Adipose tissue (tissue), 3 donors: ENCODE measurements around the gene CHCHD5. TPM values are rescaled to one million over a fixed set of nuclear protein-coding genes. Genes with fewer than 3 reads are reported as not detected.
"Not testable (repeated sequence)": the region's sequence is repeated elsewhere in the genome, so short reads cannot be mapped to it uniquely, and the experiment has no call there.

Experiments used
- H3K27ac ChIP-seq: one replicate; pipeline ENCODE4 v1.5.1; 2013; ENCODE audit warnings: low read depth, low read length
- WGBS, 3 donors: extraction: QIAGEN DNeasy Blood & Tissue Kit; methylation state at CpG; one replicate each; pipeline ENCODE4 v1.1.7; 2013; 5-methylcytosine and 5-hydroxymethylcytosine counted together
- polyA plus RNA-seq, 3 donors: library from polyadenylated mRNA; stranded (reverse); fragments of 200-250 nt; gene quantifications; one replicate each; pipeline ENCODE4 v1.2.3, GENCODE V29; 2013
- donor health status: healthy with polysubstance abuse.
- donor health status: Bipolar disorder and iron deficiency.
- donor health status: healthy.

Gene CHCHD5, protein sequence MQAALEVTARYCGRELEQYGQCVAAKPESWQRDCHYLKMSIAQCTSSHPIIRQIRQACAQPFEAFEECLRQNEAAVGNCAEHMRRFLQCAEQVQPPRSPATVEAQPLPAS
- polyA plus RNA-seq = 10 to 100 TPM; 37.1 to 50.0 (median 42.3) TPM

DNA sequence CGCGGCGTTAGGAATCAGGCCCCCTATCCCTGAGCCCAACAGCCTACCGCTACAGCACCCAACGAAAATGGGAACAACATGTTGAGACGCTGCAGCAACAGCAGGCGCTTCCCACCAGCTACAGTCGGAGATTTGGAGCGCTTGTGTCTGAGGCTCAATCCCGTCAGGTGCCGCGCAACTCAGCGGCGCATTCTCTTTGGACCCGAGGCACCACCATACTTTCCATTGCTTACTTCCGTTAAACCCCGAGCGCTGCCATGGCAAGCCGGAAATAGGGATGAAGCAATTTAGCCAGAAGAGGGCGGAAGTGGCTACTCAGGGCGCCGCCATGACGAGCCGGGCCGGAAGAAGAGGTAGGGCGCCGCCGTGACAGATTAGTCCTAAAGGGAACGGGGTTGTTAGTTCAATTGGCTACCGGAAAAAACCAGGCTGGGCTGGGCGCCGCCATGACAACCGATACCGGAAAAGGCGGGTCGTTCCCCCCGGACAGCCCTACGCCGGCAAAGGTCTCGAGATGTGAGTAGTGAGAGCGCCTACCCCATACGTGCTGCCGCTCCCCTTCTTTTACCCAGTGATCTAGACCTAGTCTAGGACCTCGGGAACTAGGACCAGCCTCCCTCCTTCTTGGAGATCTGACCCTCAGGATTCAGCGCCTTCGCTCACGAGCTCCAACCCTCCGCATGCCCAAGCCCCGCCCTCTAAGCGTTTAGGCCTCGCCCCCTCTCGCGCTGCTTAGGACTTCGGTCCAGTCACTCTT is at the start of gene CHCHD5:
Gene CHCHD5, plus strand, starts transcription at position 476 of the 757 bp plus-strand sequence. Its CDS starts 39 bp downstream, at position 515.
- WGBS, 3 donors = 1% methylated on average over 54 of the region's 54 CpGs
- peak within 1 kb of the TSS; percentile 88 for H3K27ac ChIP-seq

DNA sequence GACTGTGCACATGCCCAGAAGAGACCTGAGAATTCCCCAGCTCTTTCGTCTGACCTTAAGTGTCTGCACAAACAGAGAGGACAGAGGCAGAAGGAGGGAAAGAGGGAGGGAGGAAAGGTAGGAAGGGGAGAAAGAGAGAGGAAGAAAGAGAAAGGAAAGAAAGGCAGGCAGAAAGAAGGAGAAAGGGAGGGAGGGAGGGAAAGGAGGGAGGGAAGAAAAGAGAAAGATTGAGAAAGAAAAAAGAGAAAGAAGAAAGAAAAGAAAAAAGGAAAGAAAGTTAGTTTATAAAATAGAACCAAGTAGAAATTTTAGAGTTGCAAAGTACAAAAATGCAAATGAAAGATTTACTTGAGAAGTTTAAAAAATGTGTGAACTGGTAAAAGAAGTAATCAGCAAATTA is 49.6 kb upstream of the CHCHD5 start:
- WGBS, 3 donors = 64 to 80% (median 77%) methylated on average over 1 of the region's 1 CpG
- no peak overlapping the region for H3K27ac ChIP-seq

GRCh38 chr2:112536665-112537064 is 47.7 kb upstream of the CHCHD5 start:
- not testable (repeated sequence) for H3K27ac ChIP-seq

DNA sequence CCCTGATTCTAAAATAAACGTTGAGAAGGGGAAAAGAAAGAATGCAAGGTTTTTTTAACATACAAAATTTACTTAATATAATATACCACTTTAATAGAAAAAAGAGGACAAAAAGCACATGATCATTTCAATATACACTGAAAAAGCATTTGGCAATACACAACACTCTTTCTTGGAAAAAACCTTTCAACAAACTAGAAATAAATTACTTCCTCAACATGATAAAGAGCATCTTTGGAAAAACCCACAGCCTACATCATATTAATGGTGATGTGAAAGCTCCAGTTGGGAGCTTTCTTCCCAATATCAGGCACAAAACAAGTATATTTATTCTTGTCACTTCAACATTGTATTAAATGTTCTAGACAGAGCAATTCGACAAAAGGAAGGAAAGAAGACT is 45.1 kb upstream of the CHCHD5 start:
- no peak overlapping the region for H3K27ac ChIP-seq
- 48 to 78% (median 71%) methylated on average over 2 of the region's 2 CpGs for WGBS, 3 donors

GRCh38 chr2:112540906-112541305 is 43.5 kb upstream of the CHCHD5 start:
- no peak overlapping the region for H3K27ac ChIP-seq
- WGBS, 3 donors = 24 to 39% (median 38%) methylated on average over 2 of the region's 2 CpGs

DNA sequence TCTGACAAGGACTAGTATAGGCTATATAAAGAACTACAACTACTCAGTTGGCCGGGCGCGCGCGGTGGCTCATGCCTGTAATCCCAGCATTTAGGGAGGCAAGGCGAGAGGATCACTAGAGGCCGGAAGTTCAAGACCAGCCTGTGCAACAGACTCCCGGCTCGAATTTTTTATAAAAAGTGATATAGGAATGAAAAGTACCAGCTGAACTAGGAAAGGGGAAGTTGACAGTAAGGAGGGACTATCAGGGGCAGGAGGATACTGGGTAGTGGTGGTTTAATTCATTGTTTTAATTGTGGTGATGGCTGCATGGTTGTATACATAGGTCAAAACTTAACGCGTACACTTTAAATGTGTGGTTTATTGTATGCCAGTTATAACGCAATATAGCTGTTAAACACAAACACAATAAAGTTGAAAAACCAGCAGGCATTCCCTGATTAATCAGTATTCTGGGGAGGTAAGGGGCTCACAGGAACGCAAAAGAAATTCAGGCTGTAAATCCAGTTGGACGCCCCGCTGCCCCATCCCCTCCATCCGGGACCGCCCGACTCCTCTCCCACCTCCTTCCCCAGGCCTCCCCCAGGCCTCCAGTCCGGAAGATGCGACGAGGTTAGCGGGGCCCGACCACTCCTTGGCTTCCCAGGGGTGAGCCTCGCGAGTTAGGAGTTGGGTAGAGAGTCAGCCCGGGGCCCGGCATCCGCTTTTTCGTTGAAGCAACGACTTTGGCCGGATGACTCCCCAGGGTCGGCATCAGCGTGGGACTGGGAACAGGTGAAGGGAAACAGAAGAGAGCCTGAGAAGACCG is 42.9 kb upstream of the CHCHD5 start:
- H3K27ac ChIP-seq = peak overlapping the region; percentile 87
- 10 to 17% (median 15%) methylated on average over 34 of the region's 34 CpGs for WGBS, 3 donors

- WGBS, 3 donors = 0% methylated on average over 67 of the region's 67 CpGs
- H3K27ac ChIP-seq = peak within 1 kb of the TSS; percentile 87
Measured at GRCh38 chr2:112542123-112542983, 42.1 kb upstream of the CHCHD5 start, which contains the start of gene POLR1B. Gene POLR1B (plus strand): TSS chr2:112542465. CDS start chr2:112542495, 30 bp downstream.

GRCh38 chr2:112542984-112543661 is 41.3 kb upstream of the CHCHD5 start:
- no peak overlapping the region for H3K27ac ChIP-seq
- 5 to 7% (median 6%) methylated on average over 18 of the region's 18 CpGs for WGBS, 3 donors

GRCh38 chr2:112547333-112547732 is 37.1 kb upstream of the CHCHD5 start:
- no peak overlapping the region for H3K27ac ChIP-seq
- 55 to 63% (median 59%) methylated on average over 4 of the region's 4 CpGs for WGBS, 3 donors

GRCh38 chr2:112548980-112549379 is 35.4 kb upstream of the CHCHD5 start:
- 67 to 96% (median 94%) methylated on average over 2 of the region's 2 CpGs for WGBS, 3 donors
- no peak overlapping the region for H3K27ac ChIP-seq

- WGBS, 3 donors = 66 to 87% (median 73%) methylated on average over 3 of the region's 3 CpGs
- H3K27ac ChIP-seq = no peak overlapping the region
Measured at GRCh38 chr2:112566104-112566503, 18.3 kb upstream of the CHCHD5 start.

- 96 to 99% (median 97%) methylated on average over 5 of the region's 5 CpGs for WGBS, 3 donors
- not testable (repeated sequence) for H3K27ac ChIP-seq
Measured at GRCh38 chr2:112566508-112566907, 17.9 kb upstream of the CHCHD5 start.

DNA sequence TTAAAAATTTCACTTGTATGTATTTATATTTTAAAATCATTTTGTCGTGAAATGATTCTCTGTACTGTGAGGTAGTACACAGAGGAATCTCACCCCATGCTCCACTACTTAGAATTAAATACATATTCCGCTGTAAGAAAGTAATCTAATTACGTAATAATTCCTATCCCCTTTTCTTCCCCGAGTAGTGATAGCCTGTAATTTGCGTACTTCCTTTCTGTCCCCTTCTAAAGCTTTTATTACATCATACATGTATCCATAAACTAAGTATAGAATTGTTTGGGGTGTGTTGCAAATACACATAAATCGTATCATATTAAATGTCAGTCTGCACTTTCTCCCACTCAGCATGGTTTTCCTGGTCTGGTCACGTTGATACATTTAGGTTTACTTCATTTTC is 12.4 kb upstream of the CHCHD5 start:
- 69 to 88% (median 70%) methylated on average over 7 of the region's 7 CpGs for WGBS, 3 donors
- no peak overlapping the region for H3K27ac ChIP-seq

GRCh38 chr2:112577756-112578155 is 6.7 kb upstream of the CHCHD5 start:
- no peak overlapping the region for H3K27ac ChIP-seq
- 30 to 63% (median 49%) methylated on average over 5 of the region's 5 CpGs for WGBS, 3 donors

- H3K27ac ChIP-seq = no peak overlapping the region
Measured at GRCh38 chr2:112579241-112579640, 5.2 kb upstream of the CHCHD5 start.

GRCh38 chr2:112580084-112580483 is 4.3 kb upstream of the CHCHD5 start:
- H3K27ac ChIP-seq = no peak overlapping the region
- 92 to 96% (median 93%) methylated on average over 7 of the region's 7 CpGs for WGBS, 3 donors

GRCh38 chr2:112582314-112582746 is 2.1 kb upstream of the CHCHD5 start:
- WGBS, 3 donors = 32 to 41% (median 40%) methylated on average over 10 of the region's 10 CpGs
- H3K27ac ChIP-seq = no peak overlapping the region
